GM23338 (cell line): Measurements from ENCODE around the gene GPATCH11. TPM values are rescaled to one million over a fixed set of nuclear protein-coding genes. Genes with fewer than 3 reads are reported as not detected.

ENCODE experiments used
- ATAC-seq: fragments of 200-7000 bp; cut with Tn5 transposase; 3 replicates; pipeline ENCODE4 v1.9.1; 2020
- DNase-seq: peaks from one replicate; pipeline ENCODE4 v3.0.0-alpha.2; 2015; ENCODE audit warnings: low spot score
- H2AFZ ChIP-seq: fragments of 200-600 bp; sonication (generic); 2 replicates; pipeline ENCODE4 v1.8.0; 2016; ENCODE audit warnings: antibody characterized with exemption, mild to moderate bottlenecking, moderate library complexity
- H3F3A ChIP-seq: fragments of 200-600 bp; sonication (generic); replicated peaks from 2 replicates; pipeline ENCODE4 v1.8.0; 2017; ENCODE audit warnings: antibody characterized with exemption, mixed run types, low read depth
- H3K27ac ChIP-seq: fragments of 200-600 bp; sonication (generic); 2 replicates; pipeline ENCODE4 v1.6.1; 2016; ENCODE audit warnings: low read depth
- H3K27me3 ChIP-seq: fragments of 200-600 bp; sonication (generic); 2 replicates; pipeline ENCODE4 v1.8.0; 2016; ENCODE audit warnings: mild to moderate bottlenecking, mixed run types, moderate library complexity; ENCODE audit not compliant: insufficient read depth
- H3K36me3 ChIP-seq: fragments of 200-600 bp; sonication (generic); 2 replicates; pipeline ENCODE4 v1.8.0; 2016; ENCODE audit warnings: mild to moderate bottlenecking; ENCODE audit not compliant: insufficient read depth
- H3K4me1 ChIP-seq: fragments of 200-600 bp; sonication (generic); 2 replicates; pipeline ENCODE4 v1.8.0; 2016; ENCODE audit warnings: mild to moderate bottlenecking, moderate library complexity; ENCODE audit not compliant: insufficient read depth
- H3K4me2 ChIP-seq: fragments of 200-600 bp; sonication (generic); 2 replicates; pipeline ENCODE4 v1.7.1; 2017; ENCODE audit warnings: mixed run types
- H3K4me3 ChIP-seq: fragments of 200-600 bp; sonication (generic); 2 replicates; pipeline ENCODE4 v1.6.1; 2016; ENCODE audit warnings: mixed run types
- H3K79me2 ChIP-seq: fragments of 200-600 bp; sonication (generic); replicated peaks from 2 replicates; pipeline ENCODE4 v1.8.0; 2017; ENCODE audit warnings: mild to moderate bottlenecking; ENCODE audit not compliant: insufficient read depth
- H3K9me2 ChIP-seq: fragments of 200-600 bp; sonication (generic); 2 replicates; pipeline ENCODE4 v1.8.0; 2017; ENCODE audit not compliant: insufficient read depth
- H4K20me1 ChIP-seq: fragments of 200-600 bp; sonication (generic); replicated peaks from 2 replicates; pipeline ENCODE4 v1.8.0; 2017; ENCODE audit warnings: mild to moderate bottlenecking; ENCODE audit not compliant: insufficient read depth
- H3K27ac Mint-ChIP-seq: 2 replicates; pipeline ENCODE4 v1.8.0; 2020; ENCODE audit warnings: inconsistent platforms, mild to moderate bottlenecking, moderate library complexity, mixed read lengths
- H3K27me3 Mint-ChIP-seq: 3 replicates; pipeline ENCODE4 v1.8.0; 2022; ENCODE audit warnings: low read depth, mild to moderate bottlenecking, moderate library complexity, mixed read lengths, inconsistent platforms; ENCODE audit not compliant: insufficient read depth, poor library complexity
- H3K36me3 Mint-ChIP-seq: 3 replicates; pipeline ENCODE4 v1.8.0; 2021; ENCODE audit warnings: low read depth, mild to moderate bottlenecking, inconsistent platforms, moderate library complexity, mixed read lengths
- H3K4me1 Mint-ChIP-seq: 3 replicates; pipeline ENCODE4 v1.8.0; 2020; ENCODE audit warnings: mild to moderate bottlenecking, inconsistent platforms, mixed read lengths
- H3K4me3 Mint-ChIP-seq: 3 replicates; pipeline ENCODE4 v1.8.0; 2021; ENCODE audit warnings: moderate library complexity, mild to moderate bottlenecking, inconsistent platforms, mixed read lengths
- H3K9me3 Mint-ChIP-seq: 3 replicates; pipeline ENCODE4 v1.8.0; 2020; ENCODE audit warnings: moderate library complexity, mild to moderate bottlenecking, inconsistent platforms, mixed read lengths
- CREB1 ChIP-seq: fragments of 250-450 bp; sonication (Bioruptor Pico); IDR thresholded peaks from 2 replicates; pipeline ENCODE4 v1.5.0; 2020; ENCODE audit warnings: low read depth, mild to moderate bottlenecking, moderate library complexity
- EZH2 ChIP-seq: fragments of 200-600 bp; sonication (generic); IDR thresholded peaks from one replicate; pipeline ENCODE4 v1.8.0; 2017; ENCODE audit warnings: antibody characterized with exemption, mild to moderate bottlenecking, low read depth; ENCODE audit not compliant: unreplicated experiment
- EZH2phosphoT487 ChIP-seq: fragments of 200-600 bp; sonication (generic); IDR thresholded peaks from one replicate; pipeline ENCODE4 v1.8.1; 2018; ENCODE audit warnings: antibody characterized with exemption; ENCODE audit not compliant: unreplicated experiment
- JUNB ChIP-seq: IDR thresholded peaks from one replicate; pipeline ENCODE4 v1.6.1; 2016; ENCODE audit warnings: antibody characterized with exemption; ENCODE audit not compliant: unreplicated experiment
- NANOG ChIP-seq: IDR thresholded peaks from 2 replicates; pipeline ENCODE4 v1.6.1; 2016; ENCODE audit warnings: antibody characterized with exemption, borderline replicate concordance
- POLR2AphosphoS5 ChIP-seq: IDR thresholded peaks from 2 replicates; pipeline ENCODE4 v1.6.1; 2016; ENCODE audit warnings: antibody characterized with exemption, low read depth
- ZNF114 ChIP-seq: fragments of 250-450 bp; sonication (Bioruptor Pico); IDR thresholded peaks from 2 replicates; pipeline ENCODE4 v1.5.0; 2020; ENCODE audit warnings: mild to moderate bottlenecking, moderate library complexity
- ZNF331 ChIP-seq: fragments of 250-450 bp; sonication (Bioruptor Pico); IDR thresholded peaks from 2 replicates; pipeline ENCODE4 v1.5.0; 2020; ENCODE audit warnings: low read depth, mild to moderate bottlenecking, moderate library complexity
- polyA plus RNA-seq: library from polyadenylated mRNA; unstranded; fragments of >200 nt; fragmentation: Nextera tagmentation; extraction: Ambion mirVana; gene quantifications from 2 replicates; pipeline ENCODE4 v1.2.1, GENCODE V29; 2016
- total RNA-seq: library from RNA; depleted of rRNA; stranded (reverse); fragments of >200 nt; shearing (Covaris generic); gene quantifications from 2 replicates; pipeline ENCODE4 v1.2.3, GENCODE V29; 2014
- TF ChIP-seq, protein P1 (sequence below): fragments of 250-450 bp; sonication (Bioruptor Pico); IDR thresholded peaks from 2 replicates; pipeline ENCODE4 v1.5.0; 2020; ENCODE audit warnings: mild to moderate bottlenecking, moderate library complexity
- TF ChIP-seq, protein P2 (sequence below): IDR thresholded peaks from one replicate; pipeline ENCODE4 v1.6.1; 2018; ENCODE audit warnings: antibody characterized with exemption; ENCODE audit not compliant: unreplicated experiment
- TF ChIP-seq, protein P3 (sequence below): IDR thresholded peaks from 2 replicates; pipeline ENCODE4 v1.6.1; 2016; ENCODE audit warnings: antibody characterized with exemption
- TF ChIP-seq, protein P4 (sequence below), 2 experiments: fragments of 200-600 bp in 1 of 2; sonication (generic) in 1 of 2; conservative IDR thresholded peaks; 2 replicates each; pipeline versions ENCODE4 v1.5.1 to v1.6.1; 2016 to 2017; ENCODE audit warnings: antibody characterized with exemption in 2 of 2, low read depth in 2 of 2, mild to moderate bottlenecking in 2 of 2, moderate library complexity in 1 of 2

GPATCH11 gene
- total and polyA plus RNA-seq, 2 experiments from 2014 or later = 3.5 to 8.0 TPM

GRCh38 chr2:37091873-37092272 lies 7.6 kb downstream of the GPATCH11 start:
- ATAC-seq (no peak), DNase-seq (no peak)
- Histone ChIP-seq H3K27me3 (no peaks in the 10 kb centered on the region), H3K4me1 (no peaks in the 10 kb centered on the region), H3K36me3 (no peaks in the 10 kb centered on the region), H3K79me2 (no peaks in the 10 kb centered on the region), H3K9me2 (no peaks in the 10 kb centered on the region), H3K27ac (no peak overlapping the region), H2AFZ (no peak overlapping the region), H3K4me3 (no peak overlapping the region), H4K20me1 (no peaks in the 10 kb centered on the region), H3F3A (no peaks in the 10 kb centered on the region), H3K4me2 (no peak overlapping the region)
- no peaks in the 10 kb centered on the region for H3K9me3 Mint-ChIP-seq
- H3K36me3 Mint-ChIP-seq = no peaks in the 10 kb centered on the region
- peaks cover 2% of the 10 kb centered on the region for H3K27me3 Mint-ChIP-seq
- H3K27ac Mint-ChIP-seq = no peak overlapping the region
- no peak overlapping the region for H3K4me3 Mint-ChIP-seq
- no peaks in the 10 kb centered on the region for H3K4me1 Mint-ChIP-seq
- TF ChIP-seq EZH2 (no peak), CREB1 (CRISPR knock-in tag) (no peak), NANOG (no peak), ZNF331 (no peak), ZNF114 (CRISPR knock-in tag) (no peak), EZH2phosphoT487 (no peak), POLR2AphosphoS5 (no peak), JUNB (no peak)
- TF ChIP-seq, protein P1, sequence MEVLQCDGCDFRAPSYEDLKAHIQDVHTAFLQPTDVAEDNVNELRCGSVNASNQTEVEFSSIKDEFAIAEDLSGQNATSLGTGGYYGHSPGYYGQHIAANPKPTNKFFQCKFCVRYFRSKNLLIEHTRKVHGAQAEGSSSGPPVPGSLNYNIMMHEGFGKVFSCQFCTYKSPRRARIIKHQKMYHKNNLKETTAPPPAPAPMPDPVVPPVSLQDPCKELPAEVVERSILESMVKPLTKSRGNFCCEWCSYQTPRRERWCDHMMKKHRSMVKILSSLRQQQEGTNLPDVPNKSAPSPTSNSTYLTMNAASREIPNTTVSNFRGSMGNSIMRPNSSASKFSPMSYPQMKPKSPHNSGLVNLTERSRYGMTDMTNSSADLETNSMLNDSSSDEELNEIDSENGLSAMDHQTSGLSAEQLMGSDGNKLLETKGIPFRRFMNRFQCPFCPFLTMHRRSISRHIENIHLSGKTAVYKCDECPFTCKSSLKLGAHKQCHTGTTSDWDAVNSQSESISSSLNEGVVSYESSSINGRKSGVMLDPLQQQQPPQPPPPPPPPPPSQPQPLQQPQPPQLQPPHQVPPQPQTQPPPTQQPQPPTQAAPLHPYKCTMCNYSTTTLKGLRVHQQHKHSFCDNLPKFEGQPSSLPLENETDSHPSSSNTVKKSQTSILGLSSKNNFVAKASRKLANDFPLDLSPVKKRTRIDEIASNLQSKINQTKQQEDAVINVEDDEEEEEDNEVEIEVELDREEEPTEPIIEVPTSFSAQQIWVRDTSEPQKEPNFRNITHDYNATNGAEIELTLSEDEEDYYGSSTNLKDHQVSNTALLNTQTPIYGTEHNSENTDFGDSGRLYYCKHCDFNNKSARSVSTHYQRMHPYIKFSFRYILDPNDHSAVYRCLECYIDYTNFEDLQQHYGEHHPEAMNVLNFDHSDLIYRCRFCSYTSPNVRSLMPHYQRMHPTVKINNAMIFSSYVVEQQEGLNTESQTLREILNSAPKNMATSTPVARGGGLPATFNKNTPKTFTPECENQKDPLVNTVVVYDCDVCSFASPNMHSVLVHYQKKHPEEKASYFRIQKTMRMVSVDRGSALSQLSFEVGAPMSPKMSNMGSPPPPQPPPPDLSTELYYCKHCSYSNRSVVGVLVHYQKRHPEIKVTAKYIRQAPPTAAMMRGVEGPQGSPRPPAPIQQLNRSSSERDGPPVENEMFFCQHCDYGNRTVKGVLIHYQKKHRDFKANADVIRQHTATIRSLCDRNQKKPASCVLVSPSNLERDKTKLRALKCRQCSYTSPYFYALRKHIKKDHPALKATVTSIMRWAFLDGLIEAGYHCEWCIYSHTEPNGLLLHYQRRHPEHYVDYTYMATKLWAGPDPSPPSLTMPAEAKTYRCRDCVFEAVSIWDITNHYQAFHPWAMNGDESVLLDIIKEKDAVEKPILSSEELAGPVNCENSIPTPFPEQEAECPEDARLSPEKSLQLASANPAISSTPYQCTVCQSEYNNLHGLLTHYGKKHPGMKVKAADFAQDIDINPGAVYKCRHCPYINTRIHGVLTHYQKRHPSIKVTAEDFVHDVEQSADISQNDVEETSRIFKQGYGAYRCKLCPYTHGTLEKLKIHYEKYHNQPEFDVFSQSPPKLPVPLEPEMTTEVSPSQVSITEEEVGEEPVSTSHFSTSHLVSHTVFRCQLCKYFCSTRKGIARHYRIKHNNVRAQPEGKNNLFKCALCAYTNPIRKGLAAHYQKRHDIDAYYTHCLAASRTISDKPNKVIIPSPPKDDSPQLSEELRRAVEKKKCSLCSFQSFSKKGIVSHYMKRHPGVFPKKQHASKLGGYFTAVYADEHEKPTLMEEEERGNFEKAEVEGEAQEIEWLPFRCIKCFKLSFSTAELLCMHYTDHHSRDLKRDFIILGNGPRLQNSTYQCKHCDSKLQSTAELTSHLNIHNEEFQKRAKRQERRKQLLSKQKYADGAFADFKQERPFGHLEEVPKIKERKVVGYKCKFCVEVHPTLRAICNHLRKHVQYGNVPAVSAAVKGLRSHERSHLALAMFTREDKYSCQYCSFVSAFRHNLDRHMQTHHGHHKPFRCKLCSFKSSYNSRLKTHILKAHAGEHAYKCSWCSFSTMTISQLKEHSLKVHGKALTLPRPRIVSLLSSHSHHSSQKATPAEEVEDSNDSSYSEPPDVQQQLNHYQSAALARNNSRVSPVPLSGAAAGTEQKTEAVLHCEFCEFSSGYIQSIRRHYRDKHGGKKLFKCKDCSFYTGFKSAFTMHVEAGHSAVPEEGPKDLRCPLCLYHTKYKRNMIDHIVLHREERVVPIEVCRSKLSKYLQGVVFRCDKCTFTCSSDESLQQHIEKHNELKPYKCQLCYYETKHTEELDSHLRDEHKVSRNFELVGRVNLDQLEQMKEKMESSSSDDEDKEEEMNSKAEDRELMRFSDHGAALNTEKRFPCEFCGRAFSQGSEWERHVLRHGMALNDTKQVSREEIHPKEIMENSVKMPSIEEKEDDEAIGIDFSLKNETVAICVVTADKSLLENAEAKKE (CRISPR knock-in tag) = no peak
- TF ChIP-seq, protein P2, sequence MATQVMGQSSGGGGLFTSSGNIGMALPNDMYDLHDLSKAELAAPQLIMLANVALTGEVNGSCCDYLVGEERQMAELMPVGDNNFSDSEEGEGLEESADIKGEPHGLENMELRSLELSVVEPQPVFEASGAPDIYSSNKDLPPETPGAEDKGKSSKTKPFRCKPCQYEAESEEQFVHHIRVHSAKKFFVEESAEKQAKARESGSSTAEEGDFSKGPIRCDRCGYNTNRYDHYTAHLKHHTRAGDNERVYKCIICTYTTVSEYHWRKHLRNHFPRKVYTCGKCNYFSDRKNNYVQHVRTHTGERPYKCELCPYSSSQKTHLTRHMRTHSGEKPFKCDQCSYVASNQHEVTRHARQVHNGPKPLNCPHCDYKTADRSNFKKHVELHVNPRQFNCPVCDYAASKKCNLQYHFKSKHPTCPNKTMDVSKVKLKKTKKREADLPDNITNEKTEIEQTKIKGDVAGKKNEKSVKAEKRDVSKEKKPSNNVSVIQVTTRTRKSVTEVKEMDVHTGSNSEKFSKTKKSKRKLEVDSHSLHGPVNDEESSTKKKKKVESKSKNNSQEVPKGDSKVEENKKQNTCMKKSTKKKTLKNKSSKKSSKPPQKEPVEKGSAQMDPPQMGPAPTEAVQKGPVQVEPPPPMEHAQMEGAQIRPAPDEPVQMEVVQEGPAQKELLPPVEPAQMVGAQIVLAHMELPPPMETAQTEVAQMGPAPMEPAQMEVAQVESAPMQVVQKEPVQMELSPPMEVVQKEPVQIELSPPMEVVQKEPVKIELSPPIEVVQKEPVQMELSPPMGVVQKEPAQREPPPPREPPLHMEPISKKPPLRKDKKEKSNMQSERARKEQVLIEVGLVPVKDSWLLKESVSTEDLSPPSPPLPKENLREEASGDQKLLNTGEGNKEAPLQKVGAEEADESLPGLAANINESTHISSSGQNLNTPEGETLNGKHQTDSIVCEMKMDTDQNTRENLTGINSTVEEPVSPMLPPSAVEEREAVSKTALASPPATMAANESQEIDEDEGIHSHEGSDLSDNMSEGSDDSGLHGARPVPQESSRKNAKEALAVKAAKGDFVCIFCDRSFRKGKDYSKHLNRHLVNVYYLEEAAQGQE = no peak
- TF ChIP-seq, protein P3, sequence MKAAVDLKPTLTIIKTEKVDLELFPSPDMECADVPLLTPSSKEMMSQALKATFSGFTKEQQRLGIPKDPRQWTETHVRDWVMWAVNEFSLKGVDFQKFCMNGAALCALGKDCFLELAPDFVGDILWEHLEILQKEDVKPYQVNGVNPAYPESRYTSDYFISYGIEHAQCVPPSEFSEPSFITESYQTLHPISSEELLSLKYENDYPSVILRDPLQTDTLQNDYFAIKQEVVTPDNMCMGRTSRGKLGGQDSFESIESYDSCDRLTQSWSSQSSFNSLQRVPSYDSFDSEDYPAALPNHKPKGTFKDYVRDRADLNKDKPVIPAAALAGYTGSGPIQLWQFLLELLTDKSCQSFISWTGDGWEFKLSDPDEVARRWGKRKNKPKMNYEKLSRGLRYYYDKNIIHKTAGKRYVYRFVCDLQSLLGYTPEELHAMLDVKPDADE = no peak
- TF ChIP-seq, protein P4, sequence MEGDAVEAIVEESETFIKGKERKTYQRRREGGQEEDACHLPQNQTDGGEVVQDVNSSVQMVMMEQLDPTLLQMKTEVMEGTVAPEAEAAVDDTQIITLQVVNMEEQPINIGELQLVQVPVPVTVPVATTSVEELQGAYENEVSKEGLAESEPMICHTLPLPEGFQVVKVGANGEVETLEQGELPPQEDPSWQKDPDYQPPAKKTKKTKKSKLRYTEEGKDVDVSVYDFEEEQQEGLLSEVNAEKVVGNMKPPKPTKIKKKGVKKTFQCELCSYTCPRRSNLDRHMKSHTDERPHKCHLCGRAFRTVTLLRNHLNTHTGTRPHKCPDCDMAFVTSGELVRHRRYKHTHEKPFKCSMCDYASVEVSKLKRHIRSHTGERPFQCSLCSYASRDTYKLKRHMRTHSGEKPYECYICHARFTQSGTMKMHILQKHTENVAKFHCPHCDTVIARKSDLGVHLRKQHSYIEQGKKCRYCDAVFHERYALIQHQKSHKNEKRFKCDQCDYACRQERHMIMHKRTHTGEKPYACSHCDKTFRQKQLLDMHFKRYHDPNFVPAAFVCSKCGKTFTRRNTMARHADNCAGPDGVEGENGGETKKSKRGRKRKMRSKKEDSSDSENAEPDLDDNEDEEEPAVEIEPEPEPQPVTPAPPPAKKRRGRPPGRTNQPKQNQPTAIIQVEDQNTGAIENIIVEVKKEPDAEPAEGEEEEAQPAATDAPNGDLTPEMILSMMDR (conservative IDR thresholded peaks at IDR 0.05; ENCODE audit: low read depth in 2 of 2) = no peak
